Activated CD4-positive, alpha-beta T cell treated with anti-CD3 and anti-CD28 coated beads, Interleukin-2, amount 50 U/mL, for 4 hours (primary cell): ENCODE data around the gene PSMB7.

Experiments
- DNase-seq, 2 experiments: peaks; one replicate each; pipeline ENCODE4 v3.0.0-alpha.2; 2020

PSMB7 gene

GRCh38 chr9:124415102-124415851 lies at the start of gene PSMB7:
TSS of gene PSMB7 (minus strand) at chr9:124415442. CDS start at chr9:124415425, 17 bp downstream.
- peak; percentile 96 to 98 for DNase-seq

DNA sequence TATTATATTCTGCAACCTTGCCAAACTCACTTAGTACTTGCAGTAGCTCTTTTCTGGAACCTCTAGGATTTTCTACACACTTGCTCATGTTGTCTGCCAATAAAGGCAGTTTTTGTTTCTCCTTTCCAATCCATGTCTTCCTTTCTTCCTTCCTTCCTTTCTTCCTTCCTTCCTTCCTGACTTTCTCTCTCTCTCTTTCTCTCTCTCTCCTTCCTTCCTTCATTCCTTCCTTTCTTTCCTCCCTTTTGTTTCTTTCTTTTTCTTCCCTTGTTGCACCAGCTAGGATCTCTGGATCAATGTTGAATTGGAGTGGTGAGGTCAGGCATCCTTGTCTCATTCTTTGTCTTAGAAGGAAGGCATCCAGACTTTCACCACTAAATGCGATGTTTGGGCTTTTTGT lies 47.5 kb upstream of the PSMB7 start:
- no peak for DNase-seq

GRCh38 chr9:124458441-124458840 lies 43.2 kb upstream of the PSMB7 start:
- no peak for DNase-seq

DNA sequence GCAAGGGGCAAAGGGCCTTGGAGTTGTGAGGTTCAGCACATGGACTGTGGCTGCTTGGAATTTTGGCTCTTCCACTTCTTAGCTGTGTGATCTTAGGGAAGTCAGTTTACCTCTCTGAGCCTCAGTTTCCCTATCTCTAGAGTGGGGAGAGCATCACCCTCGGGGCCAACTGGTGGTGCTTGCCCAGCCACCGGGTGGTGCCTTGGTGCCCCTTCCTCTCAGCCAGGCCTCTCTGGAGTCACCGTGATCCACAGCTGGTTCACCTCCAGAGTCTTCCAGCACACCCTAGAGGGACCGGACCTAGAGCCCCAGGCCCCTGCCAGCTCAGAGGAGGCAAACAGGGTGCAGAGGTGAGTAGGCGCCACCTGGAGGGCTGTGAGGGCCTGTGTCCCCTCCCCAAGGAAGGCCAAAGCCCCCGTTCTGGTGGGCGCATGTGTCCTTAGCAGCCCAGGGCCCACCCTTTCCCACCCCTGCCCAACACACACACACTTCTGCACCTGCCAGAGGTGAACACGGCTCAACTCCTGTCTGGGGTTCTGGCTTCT lies 42.7 kb upstream of the PSMB7 start:
- no peak for DNase-seq

DNA sequence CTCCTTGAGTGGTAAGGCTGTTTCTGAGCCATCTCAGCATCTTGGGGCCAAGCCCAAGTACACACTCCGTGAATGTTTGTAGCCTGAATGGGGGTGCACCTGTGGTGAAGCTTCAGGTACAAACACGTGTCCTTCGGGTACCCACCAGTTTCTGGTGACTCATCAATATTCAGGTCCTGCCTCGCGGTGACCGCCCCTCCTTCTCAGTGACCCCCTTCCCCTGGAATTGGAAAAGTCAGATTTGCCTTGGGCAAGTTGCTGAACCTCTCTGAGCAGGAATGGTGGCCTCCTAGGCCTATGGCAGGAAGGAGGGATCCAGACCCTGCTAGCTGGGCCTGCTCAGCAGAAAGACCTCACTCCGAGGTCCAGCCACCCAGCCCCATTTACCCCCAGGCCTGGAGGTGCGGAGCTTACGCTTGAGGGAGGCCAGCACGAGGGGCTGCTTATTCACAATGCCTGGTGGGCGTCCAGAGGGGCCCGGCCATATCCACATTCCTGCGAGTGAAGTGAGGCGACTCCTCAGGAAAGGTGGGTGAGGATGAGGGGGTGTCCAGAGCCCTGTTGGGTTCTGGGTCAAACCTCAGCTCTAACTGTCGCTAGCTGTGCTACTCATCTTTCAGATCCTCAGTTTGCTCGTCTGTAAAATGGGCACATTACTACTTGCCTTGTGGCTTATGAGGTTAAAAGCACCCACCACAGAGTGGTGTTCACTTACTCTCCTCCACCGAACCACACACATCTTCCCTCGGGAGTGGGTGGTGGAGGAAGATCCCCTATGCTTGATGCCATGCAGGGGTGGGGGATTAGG lies 42.0 kb upstream of the PSMB7 start:
- no peak for DNase-seq

GRCh38 chr9:124456341-124457078 lies 41.3 kb upstream of the PSMB7 start:
- DNase-seq, result no peak

DNA sequence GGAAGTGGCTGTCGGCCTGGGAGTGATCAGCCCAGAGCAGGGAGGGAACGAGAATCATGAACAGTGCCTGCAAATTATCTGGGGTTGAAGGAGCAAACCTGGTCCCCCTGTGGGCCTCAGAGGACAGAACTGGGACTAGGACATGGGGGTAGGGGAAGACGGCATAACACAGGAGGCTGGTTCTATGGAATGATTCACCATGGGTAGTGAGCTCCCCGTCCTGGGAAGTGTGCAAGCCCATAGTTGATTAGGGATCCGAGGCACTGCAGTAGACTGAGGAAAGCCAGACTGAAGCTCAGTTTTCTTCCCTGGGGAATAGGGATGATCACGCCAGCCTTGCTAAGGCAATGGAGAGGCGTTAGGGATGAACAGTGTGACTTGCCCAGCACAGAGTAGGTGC lies 40.6 kb upstream of the PSMB7 start:
- no peak for DNase-seq

DNA sequence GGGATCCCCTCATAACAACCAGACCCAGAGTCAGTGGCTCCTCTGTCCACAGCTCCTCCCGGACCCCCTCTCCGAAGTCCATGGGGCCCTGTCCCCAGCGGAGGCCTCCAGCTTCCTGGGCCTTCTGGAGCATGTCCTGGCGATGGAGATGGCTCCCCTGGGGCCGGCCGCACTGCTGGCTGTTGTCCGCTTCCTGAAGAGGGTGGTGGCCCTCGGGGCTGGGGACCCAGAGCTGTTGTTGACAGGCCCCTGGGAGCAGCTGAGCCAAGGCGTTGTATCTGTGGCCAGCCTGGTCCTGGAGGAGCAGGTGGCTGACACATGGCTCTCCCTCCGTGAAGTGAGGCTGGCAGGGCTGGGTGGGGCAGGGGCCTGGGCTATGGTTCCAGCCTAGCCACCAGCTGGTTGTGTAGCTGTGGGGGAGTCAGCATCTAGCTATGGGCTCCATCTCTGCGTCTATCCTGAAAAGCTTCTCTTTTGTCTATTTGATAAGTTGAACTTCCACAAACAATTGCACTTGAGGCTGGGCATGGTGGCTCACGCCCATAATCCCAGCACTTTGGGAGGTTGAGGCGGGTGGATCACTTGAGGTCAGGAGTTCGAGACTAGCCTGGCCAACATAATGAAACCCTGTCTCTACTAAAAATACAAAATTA lies 39.7 kb upstream of the PSMB7 start:
- no peak for DNase-seq

DNA sequence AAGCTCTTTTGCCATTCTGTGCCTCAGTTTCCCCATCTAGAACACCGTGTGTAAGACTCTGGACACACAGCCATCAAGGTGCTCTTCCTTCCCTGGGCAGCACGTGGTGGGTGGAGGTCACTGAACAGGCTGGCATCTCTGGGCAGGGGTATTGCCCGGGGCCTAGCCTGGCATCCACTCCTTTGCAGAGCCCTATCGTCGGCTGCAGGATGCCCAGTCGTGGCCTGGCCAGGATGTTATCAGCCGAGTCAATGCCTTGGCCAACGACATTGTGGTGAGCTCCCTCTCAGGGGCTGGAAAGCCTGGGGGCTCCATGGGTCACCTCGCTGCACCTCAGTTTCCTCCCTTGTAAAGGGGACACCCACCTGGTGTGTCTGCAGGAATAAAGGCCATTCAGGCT lies 39.1 kb upstream of the PSMB7 start:
- no peak for DNase-seq

DNA sequence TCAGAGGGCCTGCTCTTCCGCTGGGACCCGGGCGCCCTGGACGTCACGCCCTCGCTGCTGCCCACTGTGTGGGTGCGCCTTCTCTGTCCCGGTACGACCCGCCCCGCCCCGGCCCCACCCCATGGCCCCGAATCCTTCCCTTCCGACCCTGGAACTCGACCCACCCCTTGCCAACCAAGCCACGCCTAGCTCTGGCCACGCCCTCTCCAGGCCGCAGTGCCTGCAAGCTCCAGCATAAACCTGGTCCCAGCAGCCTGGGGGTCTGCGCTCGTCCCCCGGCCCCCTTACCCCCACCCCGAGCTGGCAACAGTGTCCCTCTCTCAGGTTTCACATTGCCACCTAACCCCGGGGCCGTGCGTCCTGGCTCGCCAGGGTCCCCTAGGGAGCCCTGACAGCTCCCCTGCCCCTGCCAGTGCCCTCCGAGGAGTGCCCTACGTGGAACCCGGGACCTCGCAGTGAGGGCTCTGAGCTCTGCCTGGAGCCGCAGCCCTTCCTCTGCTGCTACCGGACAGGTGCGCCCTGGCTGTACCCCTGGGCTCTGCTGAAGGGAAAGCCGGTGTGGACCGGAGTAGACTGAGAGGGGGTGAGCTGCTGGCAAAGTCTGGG lies 38.4 kb upstream of the PSMB7 start:
- DNase-seq, result no peak

DNA sequence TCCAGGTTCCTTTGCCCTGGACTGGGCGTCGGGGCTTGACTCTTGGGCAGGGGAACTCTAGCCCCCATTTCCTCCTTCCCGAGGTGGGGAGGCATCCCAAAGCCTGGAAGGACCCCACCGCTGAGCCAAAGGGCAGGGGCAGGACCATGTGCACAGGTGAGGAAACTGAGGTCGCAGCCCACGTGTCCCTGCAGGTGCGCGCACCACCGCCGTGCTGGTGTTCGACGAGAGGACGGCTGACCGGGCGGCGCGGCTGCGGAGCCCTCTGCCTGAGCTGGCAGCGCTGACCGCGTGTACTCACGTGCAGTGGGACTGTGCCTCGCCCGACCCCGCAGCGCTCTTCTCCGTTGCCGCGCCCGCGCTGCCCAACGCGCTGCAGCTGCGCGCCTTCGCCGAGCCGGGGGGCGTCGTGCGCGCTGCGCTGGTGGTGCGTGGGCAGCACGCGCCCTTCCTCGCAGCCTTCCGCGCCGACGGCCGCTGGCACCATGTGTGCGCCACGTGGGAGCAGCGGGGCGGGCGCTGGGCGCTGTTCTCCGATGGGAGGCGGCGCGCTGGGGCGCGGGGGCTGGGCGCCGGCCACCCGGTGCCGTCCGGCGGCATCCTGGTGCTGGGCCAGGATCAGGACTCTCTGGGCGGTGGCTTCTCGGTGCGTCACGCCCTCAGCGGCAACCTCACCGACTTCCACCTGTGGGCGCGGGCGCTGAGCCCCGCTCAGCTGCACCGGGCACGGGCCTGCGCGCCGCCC lies 37.8 kb upstream of the PSMB7 start:
- DNase-seq, result no peak

DNA sequence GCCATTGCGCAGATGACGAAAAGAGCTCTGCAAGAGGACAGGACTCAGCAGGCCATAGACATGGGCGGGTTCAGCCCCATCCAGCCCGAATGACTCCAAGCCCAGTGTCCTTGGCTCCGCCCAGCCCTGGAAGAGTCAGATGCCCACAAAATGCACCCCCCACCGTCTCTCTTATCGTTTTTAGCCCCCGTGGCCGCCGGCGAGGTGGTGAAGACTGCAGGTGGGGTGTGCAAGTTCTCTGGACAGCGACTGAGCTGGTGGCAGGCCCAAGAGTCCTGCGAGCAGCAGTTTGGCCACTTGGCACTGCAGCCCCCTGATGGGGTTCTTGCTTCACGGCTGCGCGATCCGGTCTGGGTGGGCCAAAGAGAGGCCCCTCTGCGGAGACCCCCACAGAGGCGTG lies 37.1 kb upstream of the PSMB7 start:
- no peak for DNase-seq

GRCh38 chr9:124450931-124451661 lies 35.9 kb upstream of the PSMB7 start:
- no peak for DNase-seq

GRCh38 chr9:124450241-124450924 lies 35.1 kb upstream of the PSMB7 start, which contains the start of gene ADGRD2:
TSS of gene ADGRD2 (plus strand) at chr9:124450451. CDS start at chr9:124451667, 1,216 bp downstream.
- no peak for DNase-seq

DNA sequence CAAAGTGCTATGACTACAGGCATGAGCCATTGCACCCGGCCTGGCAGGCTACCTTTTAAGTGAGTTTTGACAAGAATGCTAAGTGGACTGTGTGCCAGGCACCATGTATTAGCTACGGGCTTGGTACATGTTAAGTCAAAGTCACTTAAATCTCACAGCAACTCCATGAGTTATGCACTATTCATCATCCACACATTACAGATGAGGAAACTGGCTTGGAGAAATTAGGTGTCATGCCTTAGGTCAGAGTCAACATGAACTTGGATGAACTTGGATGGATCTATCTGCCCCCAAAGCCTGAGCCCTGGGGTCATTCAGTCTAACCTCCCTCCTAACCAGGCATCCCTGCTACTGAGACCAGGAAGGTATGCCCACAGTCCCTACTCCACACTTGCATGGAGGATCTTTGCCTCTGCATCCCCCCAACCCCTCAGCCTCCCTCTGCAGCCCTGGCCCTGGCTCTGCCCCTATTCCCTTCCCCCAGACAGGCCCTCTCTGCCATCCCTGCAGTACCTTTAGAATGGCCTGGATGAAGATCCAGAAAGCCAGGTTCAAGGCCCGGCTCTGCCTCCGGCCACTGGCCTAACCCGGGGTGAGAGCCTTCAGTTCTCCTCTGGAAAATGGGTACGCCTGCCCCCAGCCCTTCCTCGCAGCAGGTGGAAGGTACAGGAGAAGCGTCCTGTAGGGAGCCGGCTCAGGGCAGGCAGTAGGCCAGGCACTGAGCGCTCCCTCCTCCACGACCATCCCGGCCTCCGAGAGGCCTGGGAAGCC lies 34.3 kb upstream of the PSMB7 start:
- DNase-seq, result no peak

GRCh38 chr9:124448019-124448418 lies 32.8 kb upstream of the PSMB7 start:
- DNase-seq, result no peak

DNA sequence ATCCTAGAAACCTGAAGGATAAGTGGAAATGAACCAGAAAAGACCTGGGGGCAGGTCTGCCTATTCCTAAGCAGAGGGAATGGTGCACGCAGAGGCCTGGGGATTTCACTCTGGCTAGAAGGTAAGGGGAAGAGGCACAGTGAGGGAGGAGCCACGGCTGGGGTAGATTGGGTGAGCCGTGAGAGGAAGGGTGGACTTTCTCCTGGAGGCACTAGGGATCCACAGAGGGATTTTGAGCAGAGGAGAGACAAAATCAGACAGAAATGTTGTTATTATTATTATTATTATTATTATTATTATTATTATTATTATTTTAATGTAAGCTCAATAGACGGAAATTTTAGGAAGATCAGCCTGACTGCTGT lies 32.0 kb upstream of the PSMB7 start:
- DNase-seq, result no peak

DNA sequence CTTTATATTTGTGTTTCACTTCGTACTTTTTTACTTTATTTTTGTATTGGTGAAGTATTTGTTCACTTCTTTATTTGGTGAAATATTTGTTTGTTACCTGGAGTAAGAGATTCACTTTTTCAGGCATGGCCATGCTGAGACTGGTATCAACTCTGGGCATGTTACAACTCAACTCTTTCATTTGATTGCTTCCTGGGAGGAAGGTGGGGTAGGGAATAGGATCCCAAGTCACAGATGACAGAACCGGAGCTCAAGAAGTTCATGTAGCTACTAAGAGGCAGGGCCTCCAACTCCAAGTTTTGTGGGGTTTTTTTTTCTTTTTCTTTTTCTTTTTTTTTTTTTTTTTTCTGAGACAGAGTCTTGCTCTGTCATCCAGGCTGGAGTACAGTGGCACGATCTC lies 28.9 kb upstream of the PSMB7 start:
- DNase-seq, result no peak

DNA sequence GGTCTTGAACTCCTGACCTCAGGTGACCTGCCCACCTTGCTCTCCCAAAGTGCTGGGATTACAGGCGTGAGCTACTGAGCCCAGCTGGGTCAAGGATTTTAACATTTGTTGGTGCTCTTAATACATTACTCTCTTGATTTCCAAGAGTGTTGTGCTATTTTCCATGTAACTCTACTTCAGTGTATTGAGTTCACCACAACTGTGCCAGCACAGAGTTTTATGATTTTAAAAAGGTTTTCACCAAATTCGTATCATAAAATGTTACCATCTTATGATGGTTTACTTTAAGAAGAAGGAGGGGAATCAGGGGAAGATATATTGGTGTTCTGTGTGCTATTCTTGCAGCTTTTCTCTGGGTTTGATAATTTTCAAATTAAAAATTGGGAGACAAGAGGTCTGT lies 28.4 kb upstream of the PSMB7 start:
- no peak for DNase-seq
